Nephron progenitor cell (in vitro differentiated cells): Measurements from ENCODE around the gene JOSD2.

Experiments
- DNase-seq: peaks from one replicate; pipeline ENCODE4 v3.0.0; 2021
- H3K27ac Mint-ChIP-seq: 2 replicates; pipeline ENCODE4 v1.8.0; 2021; ENCODE audit warnings: mild to moderate bottlenecking, moderate library complexity, mixed read lengths
- H3K27me3 Mint-ChIP-seq: 2 replicates; pipeline ENCODE4 v1.8.0; 2021; ENCODE audit warnings: mild to moderate bottlenecking, low read depth, mixed read lengths; ENCODE audit not compliant: poor library complexity
- H3K36me3 Mint-ChIP-seq: 2 replicates; pipeline ENCODE4 v1.8.0; 2021; ENCODE audit warnings: low read depth, mixed read lengths
- H3K4me1 Mint-ChIP-seq: 2 replicates; pipeline ENCODE4 v1.8.0; 2021; ENCODE audit warnings: mixed read lengths
- H3K4me3 Mint-ChIP-seq: 2 replicates; pipeline ENCODE4 v1.8.0; 2021; ENCODE audit warnings: mild to moderate bottlenecking, moderate library complexity, mixed read lengths
- H3K9me3 Mint-ChIP-seq: 2 replicates; pipeline ENCODE4 v1.8.0; 2021; ENCODE audit warnings: mild to moderate bottlenecking, moderate library complexity, mixed read lengths
- TF ChIP-seq, protein P1 (sequence below): fragments of 200-600 bp; sonication (generic); IDR thresholded peaks from 2 replicates; pipeline ENCODE4 v1.5.0; 2021; ENCODE audit warnings: antibody characterized with exemption

Gene JOSD2

DNA sequence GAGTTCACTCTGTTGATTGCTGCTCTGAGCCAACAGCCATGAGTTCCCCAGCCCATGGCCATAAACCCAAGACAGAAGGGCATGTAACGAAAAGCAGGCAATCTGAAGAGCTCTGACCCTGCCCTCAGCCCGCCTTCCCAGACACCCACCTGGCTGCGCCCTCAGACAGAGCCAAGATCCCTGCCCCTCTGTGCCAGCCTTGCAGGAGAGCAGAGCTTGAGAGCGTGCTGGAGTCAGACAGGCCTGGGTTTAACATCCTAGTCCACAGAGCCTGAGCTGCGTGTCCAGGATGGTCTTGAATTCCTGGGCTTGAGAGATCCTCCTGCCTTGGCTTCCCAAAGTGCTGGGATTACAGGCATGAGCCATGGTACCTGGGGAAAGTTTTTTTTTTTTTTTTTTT, 53.7 kb downstream of the JOSD2 start:
- H3K9me3 Mint-ChIP-seq: no peaks in the 10 kb centered on the region
- peaks cover 13% of the 10 kb centered on the region for H3K4me1 Mint-ChIP-seq
- peaks cover 27% of the 10 kb centered on the region for H3K27me3 Mint-ChIP-seq

More for the DNA sequence above, 53.7 kb downstream of the JOSD2 start:
- TF ChIP-seq, protein P1, sequence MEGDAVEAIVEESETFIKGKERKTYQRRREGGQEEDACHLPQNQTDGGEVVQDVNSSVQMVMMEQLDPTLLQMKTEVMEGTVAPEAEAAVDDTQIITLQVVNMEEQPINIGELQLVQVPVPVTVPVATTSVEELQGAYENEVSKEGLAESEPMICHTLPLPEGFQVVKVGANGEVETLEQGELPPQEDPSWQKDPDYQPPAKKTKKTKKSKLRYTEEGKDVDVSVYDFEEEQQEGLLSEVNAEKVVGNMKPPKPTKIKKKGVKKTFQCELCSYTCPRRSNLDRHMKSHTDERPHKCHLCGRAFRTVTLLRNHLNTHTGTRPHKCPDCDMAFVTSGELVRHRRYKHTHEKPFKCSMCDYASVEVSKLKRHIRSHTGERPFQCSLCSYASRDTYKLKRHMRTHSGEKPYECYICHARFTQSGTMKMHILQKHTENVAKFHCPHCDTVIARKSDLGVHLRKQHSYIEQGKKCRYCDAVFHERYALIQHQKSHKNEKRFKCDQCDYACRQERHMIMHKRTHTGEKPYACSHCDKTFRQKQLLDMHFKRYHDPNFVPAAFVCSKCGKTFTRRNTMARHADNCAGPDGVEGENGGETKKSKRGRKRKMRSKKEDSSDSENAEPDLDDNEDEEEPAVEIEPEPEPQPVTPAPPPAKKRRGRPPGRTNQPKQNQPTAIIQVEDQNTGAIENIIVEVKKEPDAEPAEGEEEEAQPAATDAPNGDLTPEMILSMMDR: no peak
- no peaks in the 10 kb centered on the region for H3K36me3 Mint-ChIP-seq
- DNase-seq: no peak
- no peak overlapping the region for H3K27ac Mint-ChIP-seq
- no peak overlapping the region for H3K4me3 Mint-ChIP-seq
